Thyroid gland (tissue), 4 donors: ENCODE data around the gene SPATA1. TPM values are rescaled to one million over a fixed set of nuclear protein-coding genes. Genes with fewer than 3 reads are reported as not detected.
"Not testable (repeated sequence)": the region's sequence is repeated elsewhere in the genome, so short reads cannot be mapped to it uniquely, and the experiment has no call there.

Source experiments
- DNase-seq, 2 donors: peaks; one replicate each; pipeline ENCODE4 v3.0.0-alpha.2; 2019
- H3K27ac ChIP-seq, 3 donors: fragments of 200-600 bp; sonication (generic); 1 replicate in 2 of 3; 2 replicates in 1 of 3; pipeline ENCODE4 v1.5.1; 2016 to 2019; ENCODE audit warnings: mild to moderate bottlenecking in 1 of 3, moderate library complexity in 1 of 3
- H3K27me3 ChIP-seq: fragments of 200-600 bp; sonication (generic); one replicate; pipeline ENCODE4 v1.5.1; 2019
- H3K36me3 ChIP-seq, 2 donors: fragments of 200-600 bp; sonication (generic); one replicate each; pipeline ENCODE4 v1.5.1; 2016 to 2019
- H3K4me1 ChIP-seq, 2 donors: fragments of 200-600 bp; sonication (generic); one replicate each; pipeline ENCODE4 v1.5.1; 2017 to 2019
- H3K4me3 ChIP-seq, 3 donors: fragments of 200-600 bp; sonication (generic); replicated peaks in 1 of 3; 1 replicate in 2 of 3; 2 replicates in 1 of 3; pipeline ENCODE4 v1.5.1; 2016; ENCODE audit warnings: mild to moderate bottlenecking in 1 of 3
- H3K9me3 ChIP-seq: fragments of 200-600 bp; sonication (generic); one replicate; pipeline ENCODE4 v1.5.1; 2017
- POLR2A ChIP-seq, 2 donors: fragments of 450-650 bp; IDR thresholded peaks; one replicate each; pipeline ENCODE4 v1.6.1; 2017; ENCODE audit warnings: antibody characterized with exemption in 2 of 2, mild to moderate bottlenecking in 2 of 2, moderate library complexity in 1 of 2
- WGBS, 2 donors: methylation state at CpG; one replicate each; pipeline ENCODE4 v1.1.5; 2017; 5-methylcytosine and 5-hydroxymethylcytosine counted together
- intact Hi-C: fragments of 100-400 bp; cut with DNase I; formaldehyde crosslinking; loops from one replicate; pipeline ENCODE4 v1.15.1; 2023
- total RNA-seq, 4 donors: library from RNA; depleted of rRNA; stranded (reverse); fragments of >200 nt; gene quantifications; one replicate each; pipeline ENCODE4 v1.2.3, GENCODE V29; 2016
- TF ChIP-seq, protein P1 (sequence below), 6 experiments: fragments of 200-600 bp in 3 of 6; fragments of 450-650 bp in 3 of 6; sonication (generic) in 3 of 6; IDR thresholded peaks; one replicate each; pipeline ENCODE4 v1.5.1; 2016 to 2019; ENCODE audit warnings: antibody characterized with exemption in 6 of 6, mild to moderate bottlenecking in 2 of 6, inconsistent platforms in 1 of 6, moderate library complexity in 1 of 6

Gene SPATA1
- total RNA-seq, 4 donors from 2014 or later = 0.13 to 2.8 (median 1.8) TPM; not detected in 1

DNA sequence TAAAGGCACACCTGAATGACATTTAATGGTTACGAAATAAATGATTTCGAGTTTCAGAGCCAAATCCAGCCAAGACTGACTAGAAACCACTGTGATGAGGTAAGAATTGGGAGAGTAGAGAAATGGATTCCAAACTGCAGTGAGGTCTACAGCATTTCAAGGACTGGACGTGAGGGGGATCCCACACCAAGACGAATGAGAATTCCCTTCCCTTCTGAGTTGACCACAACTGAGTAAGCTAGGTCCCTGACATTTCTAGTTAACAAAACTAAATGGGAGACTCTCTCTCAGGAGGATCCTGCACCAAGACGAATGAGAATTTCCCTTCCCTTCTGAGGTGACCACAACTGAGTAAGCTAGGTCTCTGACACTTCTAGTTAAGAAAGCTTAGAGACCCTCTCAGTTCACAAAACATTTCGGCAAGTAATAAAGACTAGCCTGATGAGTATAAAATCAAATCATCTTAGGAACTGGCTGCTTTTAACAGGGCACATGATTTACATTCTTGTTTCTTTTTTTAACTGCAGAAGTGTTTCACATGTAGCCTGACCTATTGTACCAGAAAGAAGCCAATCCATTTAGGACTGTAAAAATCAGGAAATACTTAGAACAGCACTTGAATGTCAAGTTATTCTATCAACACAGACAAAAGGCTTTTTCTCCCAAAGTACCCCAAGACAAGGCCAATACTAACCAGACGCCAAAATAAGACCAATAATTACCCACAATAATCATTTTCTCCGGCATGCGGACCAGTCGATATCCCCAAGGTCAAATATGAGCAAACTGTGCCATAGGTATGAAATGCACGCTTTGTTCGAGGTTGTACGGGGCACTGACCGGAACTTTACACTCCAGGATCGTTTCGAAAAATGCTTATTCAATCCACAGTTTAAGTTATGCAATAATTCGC is 1.4 kb upstream of the SPATA1 start:
- Histone ChIP-seq H3K9me3 (no peaks in the 10 kb centered on the region), H3K36me3 (peaks cover 0 to 3% of the 10 kb centered on the region in 2 donors), H3K4me1 (peaks cover 16 to 26% of the 10 kb centered on the region in 2 donors), H3K27ac (peak overlapping the region; percentile 95 to 98 (median 96)), H3K4me3 (peak overlapping the region; percentile 42 to 81 (median 43)), H3K27me3 (no peaks in the 10 kb centered on the region)
- intact Hi-C loops = loop anchor here (10.0 kb wide), 1 partner anchor 70 kb away; the partner anchor contains the start of gene CTBS
- peak in 1 of 2 donors; percentile 18 for TF ChIP-seq POLR2A (IDR thresholded peaks at IDR 0.05)
- TF ChIP-seq, protein P1, sequence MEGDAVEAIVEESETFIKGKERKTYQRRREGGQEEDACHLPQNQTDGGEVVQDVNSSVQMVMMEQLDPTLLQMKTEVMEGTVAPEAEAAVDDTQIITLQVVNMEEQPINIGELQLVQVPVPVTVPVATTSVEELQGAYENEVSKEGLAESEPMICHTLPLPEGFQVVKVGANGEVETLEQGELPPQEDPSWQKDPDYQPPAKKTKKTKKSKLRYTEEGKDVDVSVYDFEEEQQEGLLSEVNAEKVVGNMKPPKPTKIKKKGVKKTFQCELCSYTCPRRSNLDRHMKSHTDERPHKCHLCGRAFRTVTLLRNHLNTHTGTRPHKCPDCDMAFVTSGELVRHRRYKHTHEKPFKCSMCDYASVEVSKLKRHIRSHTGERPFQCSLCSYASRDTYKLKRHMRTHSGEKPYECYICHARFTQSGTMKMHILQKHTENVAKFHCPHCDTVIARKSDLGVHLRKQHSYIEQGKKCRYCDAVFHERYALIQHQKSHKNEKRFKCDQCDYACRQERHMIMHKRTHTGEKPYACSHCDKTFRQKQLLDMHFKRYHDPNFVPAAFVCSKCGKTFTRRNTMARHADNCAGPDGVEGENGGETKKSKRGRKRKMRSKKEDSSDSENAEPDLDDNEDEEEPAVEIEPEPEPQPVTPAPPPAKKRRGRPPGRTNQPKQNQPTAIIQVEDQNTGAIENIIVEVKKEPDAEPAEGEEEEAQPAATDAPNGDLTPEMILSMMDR (IDR thresholded peaks at IDR 0.05) = no peak
- 8 to 12% methylated on average over 17 of the region's 17 CpGs for WGBS, 2 donors
- no peak for DNase-seq

DNA sequence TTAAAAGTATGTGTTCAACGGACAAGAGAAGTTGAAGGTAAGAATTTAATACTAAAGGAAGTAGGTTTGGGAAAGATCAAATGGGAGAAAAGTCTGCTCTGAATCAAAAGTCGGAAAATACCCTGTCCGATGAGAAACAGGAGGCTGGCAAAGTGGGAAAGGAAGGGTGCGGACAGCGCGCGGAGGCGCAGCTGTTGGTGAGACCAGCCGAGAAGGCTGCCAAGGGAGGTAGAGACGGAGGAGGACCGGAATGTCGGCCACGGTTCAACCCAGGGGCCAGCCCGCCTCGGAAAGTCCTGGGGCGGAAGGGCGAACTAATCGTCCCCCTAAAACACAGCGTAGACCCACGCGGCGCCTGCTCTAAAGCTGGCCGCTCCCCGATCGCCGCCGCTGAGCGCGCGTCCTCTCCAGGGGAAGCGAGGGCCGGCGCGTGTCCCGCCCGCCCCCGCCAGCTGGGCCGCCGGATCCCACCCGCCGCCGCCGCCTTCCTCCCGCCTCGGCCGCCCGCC is 639 bp upstream of the SPATA1 start:
- Histone ChIP-seq H3K9me3 (no peaks in the 10 kb centered on the region), H3K4me1 (peaks cover 16 to 26% of the 10 kb centered on the region in 2 donors), H3K4me3 (peak overlapping the region; percentile 42 to 81 (median 43)), H3K36me3 (no peaks in the 10 kb centered on the region), H3K27ac (peak overlapping the region; percentile 95 to 98 (median 96)), H3K27me3 (no peaks in the 10 kb centered on the region)
- DNase-seq = peak in 1 of 2 donors; percentile 64
- TF ChIP-seq, protein P1 (IDR thresholded peaks at IDR 0.05) = no peak
- TF ChIP-seq POLR2A (IDR thresholded peaks at IDR 0.05) = peak in 1 of 2 donors; percentile 4
- 0% methylated on average over 19 to 34 of the region's 47 CpGs for WGBS, 2 donors
- intact Hi-C loops = loop anchor here (10.0 kb wide), 1 partner anchor 69 kb away; the partner anchor contains the start of gene CTBS

DNA sequence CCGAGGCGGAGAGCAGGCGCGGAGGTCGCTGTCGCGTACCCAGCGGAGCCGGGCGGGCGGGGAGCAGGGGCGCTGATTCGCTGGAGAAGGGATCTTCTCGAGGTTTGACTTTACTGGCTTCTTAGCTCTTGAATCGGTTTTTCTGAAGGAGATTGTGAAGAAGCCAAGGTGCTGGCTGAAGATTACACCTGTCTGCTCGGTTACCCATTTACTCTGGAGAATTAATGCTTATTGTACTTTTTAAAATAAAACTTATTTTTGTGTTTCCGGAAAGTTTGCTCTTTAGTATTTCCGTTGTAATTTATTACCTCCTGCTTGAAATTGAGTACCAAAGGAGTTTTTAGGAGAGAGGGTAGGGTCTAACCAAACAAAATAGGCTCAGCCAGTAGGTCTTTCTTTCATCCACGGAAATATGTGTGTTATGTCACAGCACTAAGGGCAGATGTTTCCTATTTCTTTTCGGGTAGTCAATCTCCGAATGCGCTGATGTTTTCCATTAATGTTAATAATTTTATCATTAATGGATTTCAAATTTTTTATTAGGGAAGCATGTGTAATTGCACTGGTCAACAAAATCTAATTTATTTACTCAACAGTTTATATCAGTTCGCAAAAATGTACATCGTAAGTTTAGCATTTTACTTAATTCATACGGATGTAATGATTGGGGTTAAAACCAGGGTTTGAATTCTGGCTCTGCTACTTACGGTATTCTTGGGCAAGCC is 705 bp downstream of the SPATA1 start:
- no peaks in the 10 kb centered on the region for H3K27me3 ChIP-seq
- H3K4me1 ChIP-seq = peaks cover 13 to 26% of the 10 kb centered on the region in 2 donors
- DNase-seq = no peak
- no peaks in the 10 kb centered on the region for H3K9me3 ChIP-seq
- TF ChIP-seq POLR2A (IDR thresholded peaks at IDR 0.05) = no peak
- TF ChIP-seq, protein P1 (IDR thresholded peaks at IDR 0.05) = no peak
- no peaks in the 10 kb centered on the region for H3K36me3 ChIP-seq
- WGBS, 2 donors = 19 to 39% methylated on average over 12 to 26 of the region's 26 CpGs
- peak overlapping the region in 2 of 3 donors; percentile 42 to 81 for H3K4me3 ChIP-seq
- intact Hi-C loops = loop anchor here (10.0 kb wide), 1 partner anchor 68 kb away; the partner anchor contains the start of gene CTBS
- H3K27ac ChIP-seq = peak overlapping the region; percentile 95 to 98 (median 96)

DNA sequence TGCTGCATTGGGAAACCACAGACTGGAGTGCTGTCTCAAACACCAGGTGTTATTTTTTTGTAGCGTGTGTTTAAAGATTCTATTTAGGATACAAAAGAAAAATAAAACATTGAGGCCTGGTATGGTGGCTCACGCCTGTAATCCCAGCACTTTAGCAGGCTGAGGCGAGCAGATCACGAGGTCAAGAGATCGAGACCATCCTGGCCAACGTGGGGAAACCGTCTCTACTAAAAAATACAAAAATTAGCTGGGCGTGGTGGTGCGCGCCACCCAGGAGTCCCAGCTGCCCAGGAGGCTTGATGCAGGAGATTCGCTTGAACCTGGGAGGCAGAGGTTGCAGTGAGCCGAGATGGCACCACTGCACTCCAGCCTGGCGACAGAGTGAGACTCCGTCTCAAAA is 1.7 kb downstream of the SPATA1 start:
- WGBS, 2 donors = 91 to 93% methylated on average over 14 of the region's 14 CpGs

DNA sequence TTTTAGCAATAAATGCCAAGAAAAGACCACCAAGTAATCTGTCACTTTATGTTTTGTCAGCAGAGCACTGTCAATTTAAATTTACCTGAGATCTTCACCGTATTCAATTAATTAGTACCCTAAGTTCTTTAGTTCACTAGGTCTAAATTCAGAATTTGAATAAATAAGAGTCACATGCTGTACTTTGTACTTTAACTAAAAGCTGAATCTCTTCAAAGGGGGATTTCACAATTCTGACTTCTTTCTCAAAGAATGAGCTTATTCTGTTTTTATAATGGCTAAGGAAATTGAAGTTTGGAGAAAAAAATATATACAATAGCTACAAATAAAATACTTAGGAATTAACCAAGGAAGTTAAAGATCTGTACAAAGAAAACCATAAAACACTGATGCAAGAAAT is 2.3 kb downstream of the SPATA1 start:
- Histone ChIP-seq H3K4me3 (no peak overlapping the region), H3K4me1 (peaks cover 12 to 16% of the 10 kb centered on the region in 2 donors), H3K36me3 (no peaks in the 10 kb centered on the region), H3K27me3 (no peaks in the 10 kb centered on the region), H3K27ac (no peak overlapping the region), H3K9me3 (no peaks in the 10 kb centered on the region)
- DNase-seq = no peak
- WGBS, 2 donors = 98 to 100% methylated on average over 1 of the region's 1 CpG
- TF ChIP-seq, protein P1 (IDR thresholded peaks at IDR 0.05) = no peak
- TF ChIP-seq POLR2A (IDR thresholded peaks at IDR 0.05) = no peak
- intact Hi-C loops = loop anchor here (10.0 kb wide), 1 partner anchor 66 kb away; the partner anchor contains the start of gene CTBS

More for the DNA sequence above, 1.7 kb downstream of the SPATA1 start:
- intact Hi-C loops = loop anchor here (10.0 kb wide), 1 partner anchor 67 kb away; the partner anchor contains the start of gene CTBS
- not testable (repeated sequence) for H3K27me3 ChIP-seq, DNase-seq, H3K36me3 ChIP-seq, H3K9me3 ChIP-seq, H3K4me3 ChIP-seq, H3K27ac ChIP-seq
- peaks cover 13 to 22% of the 10 kb centered on the region in 2 donors for H3K4me1 ChIP-seq
